ENCODE results near the gene HIVEP2.

DNA sequence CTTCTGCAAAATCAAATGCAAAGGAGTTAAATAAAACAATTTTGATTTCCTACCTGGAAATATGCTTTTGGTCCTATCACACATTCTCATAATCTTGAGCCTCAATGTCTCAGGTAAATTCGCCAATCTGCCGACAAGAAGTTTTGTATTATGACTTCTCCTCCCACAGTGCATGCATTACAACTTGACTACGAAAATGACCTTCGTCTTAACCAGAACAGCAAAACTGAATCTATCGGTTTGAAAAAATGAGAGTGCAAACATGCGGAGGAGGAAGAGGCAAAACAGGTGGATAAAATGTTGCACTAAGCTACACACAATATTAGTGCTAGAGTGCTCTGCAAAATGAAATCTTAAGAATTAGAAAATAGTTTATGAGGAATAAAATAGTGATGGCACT is 43.4 kb downstream of the HIVEP2 start:
- TF ChIP-seq, protein P1, sequence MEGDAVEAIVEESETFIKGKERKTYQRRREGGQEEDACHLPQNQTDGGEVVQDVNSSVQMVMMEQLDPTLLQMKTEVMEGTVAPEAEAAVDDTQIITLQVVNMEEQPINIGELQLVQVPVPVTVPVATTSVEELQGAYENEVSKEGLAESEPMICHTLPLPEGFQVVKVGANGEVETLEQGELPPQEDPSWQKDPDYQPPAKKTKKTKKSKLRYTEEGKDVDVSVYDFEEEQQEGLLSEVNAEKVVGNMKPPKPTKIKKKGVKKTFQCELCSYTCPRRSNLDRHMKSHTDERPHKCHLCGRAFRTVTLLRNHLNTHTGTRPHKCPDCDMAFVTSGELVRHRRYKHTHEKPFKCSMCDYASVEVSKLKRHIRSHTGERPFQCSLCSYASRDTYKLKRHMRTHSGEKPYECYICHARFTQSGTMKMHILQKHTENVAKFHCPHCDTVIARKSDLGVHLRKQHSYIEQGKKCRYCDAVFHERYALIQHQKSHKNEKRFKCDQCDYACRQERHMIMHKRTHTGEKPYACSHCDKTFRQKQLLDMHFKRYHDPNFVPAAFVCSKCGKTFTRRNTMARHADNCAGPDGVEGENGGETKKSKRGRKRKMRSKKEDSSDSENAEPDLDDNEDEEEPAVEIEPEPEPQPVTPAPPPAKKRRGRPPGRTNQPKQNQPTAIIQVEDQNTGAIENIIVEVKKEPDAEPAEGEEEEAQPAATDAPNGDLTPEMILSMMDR (conservative IDR thresholded peaks at IDR 0.05; ENCODE audit: low read depth, low read length): no peak
- TF ChIP-seq EZH2 (IDR thresholded peaks at IDR 0.05; ENCODE audit: borderline replicate concordance, low read depth, low read length, poor library complexity, severe bottlenecking): no peak

Measured in A673 (cell line).